GM19099 (cell line): ENCODE data around the gene SH3D21.

Experiments
- POLR2A ChIP-seq: IDR thresholded peaks from 3 replicates; pipeline ENCODE4 v1.6.1; 2011; ENCODE audit warnings: low read depth; ENCODE audit not compliant: insufficient read length; ENCODE audit errors: extremely low read depth

SH3D21 gene

GRCh38 chr1:36287595-36287994, 18.6 kb upstream of the SH3D21 start:
- TF ChIP-seq POLR2A, result no peak

DNA sequence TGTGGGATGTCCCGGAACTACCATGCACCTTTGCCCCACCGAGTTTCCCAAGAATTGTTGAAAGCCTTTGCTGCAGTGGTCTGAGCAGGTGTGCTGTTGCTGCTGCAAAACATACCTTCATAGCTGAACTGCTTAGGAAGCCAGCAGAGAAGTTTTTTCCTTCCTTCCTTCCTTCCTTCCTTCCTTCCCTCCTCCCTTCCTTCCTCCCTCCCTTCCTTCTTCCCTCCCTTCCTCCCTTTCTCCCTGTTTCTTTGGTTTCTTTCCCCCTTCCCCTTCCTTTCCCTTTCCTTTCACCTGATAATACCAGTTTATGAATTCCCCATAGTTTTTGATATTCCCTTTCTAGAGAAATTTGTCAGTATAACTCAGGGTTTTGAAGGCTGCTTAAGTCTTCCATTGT, 10.8 kb upstream of the SH3D21 start:
- no peak for TF ChIP-seq POLR2A

DNA sequence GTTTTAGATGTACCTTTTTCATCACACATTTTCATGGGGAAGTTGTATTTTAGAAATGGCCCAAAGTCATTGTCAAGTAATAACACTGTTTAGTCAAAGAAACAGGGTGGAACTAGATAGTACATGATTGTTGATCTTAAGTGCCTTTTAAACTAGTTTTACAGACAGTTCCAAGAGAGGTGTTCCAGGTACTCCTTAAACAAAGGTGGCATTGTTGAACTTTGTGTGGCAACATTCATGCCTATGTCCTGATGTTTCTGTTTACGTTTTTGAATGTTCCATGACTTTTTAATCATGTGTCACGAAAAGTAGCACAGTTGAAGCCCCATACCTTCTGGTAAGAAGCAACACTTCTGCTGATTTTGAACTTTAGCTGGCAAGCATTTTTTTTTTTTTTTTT, 9.1 kb upstream of the SH3D21 start:
- TF ChIP-seq POLR2A, result no peak

GRCh38 chr1:36298640-36299039, 7.5 kb upstream of the SH3D21 start:
- no peak for TF ChIP-seq POLR2A

DNA sequence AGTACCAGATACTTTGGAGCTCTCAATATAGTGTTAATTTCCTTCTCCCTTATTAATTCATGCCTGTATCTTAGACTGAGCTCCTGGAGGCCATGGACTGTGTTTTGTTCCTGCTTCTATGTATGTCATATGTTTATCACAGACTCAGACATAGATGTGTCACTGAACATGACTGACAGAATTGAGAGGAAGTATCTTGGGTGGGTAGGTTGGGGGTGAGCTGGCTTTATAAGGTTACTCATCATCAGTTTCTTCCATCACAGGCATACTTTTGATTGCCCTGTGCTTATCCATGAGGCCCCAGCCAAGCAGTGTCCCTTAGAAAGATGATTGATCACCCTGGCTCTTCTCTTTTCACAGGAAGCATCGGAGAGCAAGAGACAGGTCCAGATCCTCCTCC, 5.6 kb upstream of the SH3D21 start:
- no peak for TF ChIP-seq POLR2A

GRCh38 chr1:36301220-36301619, 4.9 kb upstream of the SH3D21 start:
- TF ChIP-seq POLR2A, result no peak

GRCh38 chr1:36303244-36303643, 2.9 kb upstream of the SH3D21 start:
- no peak for TF ChIP-seq POLR2A

DNA sequence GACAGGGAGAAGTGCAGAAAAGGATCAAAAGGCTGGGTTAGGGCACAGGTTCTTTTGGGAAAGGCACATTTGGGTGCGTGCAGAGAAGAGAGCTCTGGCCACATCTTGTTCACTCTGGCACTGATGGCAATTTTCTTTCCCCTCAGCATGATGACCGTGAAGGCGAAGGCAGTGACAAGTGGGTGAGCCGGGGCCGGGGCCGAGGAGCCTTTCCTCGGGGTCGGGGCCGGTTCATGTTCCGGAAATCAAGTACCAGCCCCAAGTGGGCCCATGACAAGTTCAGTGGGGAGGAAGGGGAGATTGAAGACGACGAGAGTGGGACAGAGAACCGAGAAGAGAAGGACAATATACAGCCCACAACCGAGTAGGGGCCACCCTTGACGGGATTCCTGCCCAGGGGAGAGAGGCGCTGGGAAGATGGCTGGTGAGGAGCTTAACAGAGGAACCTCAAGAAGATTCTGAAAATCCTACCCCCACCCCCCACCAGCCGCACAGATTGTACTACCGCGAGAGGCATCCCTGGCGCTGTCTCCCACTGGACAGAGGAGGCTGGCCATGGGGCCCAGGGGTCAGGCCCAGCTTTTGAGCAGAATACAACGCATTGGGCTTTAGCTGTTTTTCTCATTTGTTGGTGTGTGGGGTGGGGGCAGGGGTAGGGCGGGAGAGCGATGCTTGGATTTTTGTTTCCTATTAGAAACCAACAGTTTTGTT, 2.4 kb upstream of the SH3D21 start:
- no peak for TF ChIP-seq POLR2A

GRCh38 chr1:36304521-36304920, 1.6 kb upstream of the SH3D21 start:
- no peak for TF ChIP-seq POLR2A

DNA sequence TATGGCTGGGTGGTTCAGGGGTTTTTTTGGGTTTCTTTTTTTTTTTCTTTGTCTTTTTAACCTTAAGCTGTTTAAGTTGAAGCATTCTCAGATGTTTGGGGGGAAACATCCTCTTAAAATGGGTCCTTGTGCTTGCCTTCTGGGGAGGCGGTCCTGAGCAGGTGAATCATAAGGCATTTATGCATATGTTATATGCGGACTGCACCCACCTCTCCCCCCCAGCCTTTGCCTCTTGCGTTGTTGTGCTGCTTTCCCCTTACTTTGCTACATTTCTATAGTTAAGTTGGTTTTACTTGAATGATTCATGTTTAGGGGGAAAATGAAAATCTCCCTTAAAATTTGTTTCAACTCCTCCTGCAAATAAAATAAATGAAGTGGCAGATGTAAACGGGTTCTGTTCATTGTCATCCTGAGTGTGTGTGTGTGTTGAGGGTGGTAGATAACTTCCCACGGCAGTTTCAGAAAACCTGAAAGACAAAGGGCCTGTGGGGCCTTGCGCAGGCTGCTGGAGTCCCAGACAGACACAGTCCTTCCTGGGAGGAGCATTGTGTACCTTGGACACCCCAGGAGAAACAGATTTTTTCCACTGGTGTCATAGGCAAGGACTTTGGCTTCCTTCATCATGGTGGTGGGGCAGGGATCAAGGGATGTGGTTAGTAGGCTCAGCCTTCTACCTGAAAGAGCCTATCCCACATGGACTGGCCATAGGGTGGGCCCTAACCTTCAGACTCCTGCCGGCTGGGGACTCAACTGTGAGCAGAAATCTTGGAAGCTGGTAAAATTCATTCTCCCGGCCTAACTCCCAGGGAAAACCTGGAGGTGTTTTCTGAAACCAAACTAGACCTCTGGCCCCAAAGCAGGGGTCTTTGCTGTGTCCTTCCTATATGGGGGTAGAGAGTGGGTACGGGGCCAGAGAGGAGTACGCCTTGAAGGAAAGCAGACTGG, 926 bp upstream of the SH3D21 start:
- no peak for TF ChIP-seq POLR2A

- no peak for TF ChIP-seq POLR2A
Measured at GRCh38 chr1:36305915-36306209, 306 bp upstream of the SH3D21 start.

DNA sequence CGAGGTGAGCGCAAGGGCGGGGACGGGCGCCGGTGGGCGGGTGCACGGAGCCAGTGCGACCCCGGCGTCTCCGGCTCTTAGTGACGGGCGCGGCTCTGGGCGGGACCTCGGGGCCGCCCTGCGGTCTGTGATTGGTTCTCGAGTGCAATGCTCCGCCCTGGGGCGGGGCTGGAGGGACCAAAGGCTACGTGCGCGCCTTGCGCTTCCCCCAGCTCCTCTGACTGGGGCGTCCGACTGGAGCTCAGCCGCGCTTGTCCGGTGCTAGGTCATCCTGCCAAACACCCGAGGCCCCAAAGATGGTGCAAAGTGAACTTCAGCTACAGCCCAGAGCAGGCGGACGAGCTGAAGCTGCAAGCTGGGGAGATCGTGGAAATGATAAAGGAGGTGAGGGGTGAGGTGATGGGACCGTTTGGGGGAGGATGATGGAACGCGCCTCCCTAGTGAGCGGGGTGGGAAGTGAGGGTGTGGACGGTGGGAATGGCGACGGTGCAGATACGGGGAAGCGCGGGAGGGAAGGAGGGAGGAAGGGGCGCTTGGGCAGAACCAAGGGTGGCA, 811 bp downstream of the SH3D21 start:
- peak; percentile 94 for TF ChIP-seq POLR2A

- TF ChIP-seq POLR2A, result no peak
Measured at GRCh38 chr1:36307601-36308330, 1.6 kb downstream of the SH3D21 start.

- no peak for TF ChIP-seq POLR2A
Measured at GRCh38 chr1:36309397-36309796, 3.2 kb downstream of the SH3D21 start.

GRCh38 chr1:36320291-36320761, 14.2 kb downstream of the SH3D21 start:
- no peak for TF ChIP-seq POLR2A
